ENCODE results near the gene GRIK1.

DNA sequence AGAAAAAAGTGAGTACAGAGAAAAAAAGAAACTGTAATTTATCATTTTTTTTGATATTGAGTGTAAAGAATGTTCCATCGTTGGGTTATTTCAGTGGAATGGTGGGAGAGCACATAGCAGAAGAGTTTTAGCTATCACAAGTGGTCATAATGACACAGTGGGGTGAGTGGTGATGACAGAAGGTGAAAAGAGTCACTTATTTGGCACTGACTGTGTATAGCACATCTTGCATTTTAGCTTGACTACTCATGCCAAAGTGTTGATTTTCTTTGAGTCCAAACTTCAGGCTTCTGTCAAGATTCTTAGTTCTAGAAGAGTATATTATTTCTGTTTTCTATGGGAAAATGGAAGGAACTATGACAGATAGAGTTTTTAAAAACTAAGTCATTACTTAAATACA lies 261.2 kb downstream of the GRIK1 start:
- TF ChIP-seq TAF1 (IDR thresholded peaks at IDR 0.05; ENCODE audit: borderline replicate concordance, low read depth, low read length) (no peak), POLR2A (IDR thresholded peaks at IDR 0.05; ENCODE audit: low read depth, low read length) (no peak), POLR2AphosphoS5 (IDR thresholded peaks at IDR 0.05; ENCODE audit: low read depth, low read length) (no peak)
